Liver (tissue), 9 donors: ENCODE measurements around the gene KIAA0753. TPM values are rescaled to one million over a fixed set of nuclear protein-coding genes. Genes with fewer than 3 reads are reported as not detected.

Experiments used
- DNase-seq: peaks from one replicate; pipeline ENCODE4 v3.0.0-alpha.2; 2017; ENCODE audit warnings: low spot score
- H3K27ac ChIP-seq, 2 donors: one replicate each; pipeline ENCODE4 v1.7.0; 2013; ENCODE audit warnings: inconsistent platforms in 2 of 2, low read length in 2 of 2, control low read depth in 1 of 2, low read depth in 1 of 2, mild to moderate bottlenecking in 1 of 2
- H3K27me3 ChIP-seq, 4 donors: one replicate each; pipeline versions ENCODE4 v1.6.1 to v1.7.0; 2013; ENCODE audit warnings: low read length in 3 of 4, inconsistent platforms in 1 of 4, mild to moderate bottlenecking in 1 of 4, moderate library complexity in 1 of 4; ENCODE audit not compliant: control insufficient read depth in 4 of 4, insufficient read depth in 4 of 4
- H3K36me3 ChIP-seq, 4 donors: one replicate each; pipeline versions ENCODE4 v1.6.1 to v1.7.0; 2013; ENCODE audit warnings: low read length in 3 of 4, mild to moderate bottlenecking in 3 of 4, low read depth in 1 of 4, moderate library complexity in 1 of 4; ENCODE audit not compliant: control insufficient read depth in 4 of 4, insufficient read depth in 3 of 4
- H3K4me1 ChIP-seq, 4 donors: one replicate each; pipeline versions ENCODE4 v1.6.1 to v1.7.0; 2013; ENCODE audit warnings: low read length in 3 of 4, mild to moderate bottlenecking in 3 of 4, moderate library complexity in 1 of 4; ENCODE audit not compliant: control insufficient read depth in 4 of 4, insufficient read depth in 4 of 4
- H3K4me3 ChIP-seq, 3 donors: one replicate each; pipeline versions ENCODE4 v1.6.1 to v1.7.0; 2013; ENCODE audit warnings: low read length in 3 of 3, control low read depth in 1 of 3, low read depth in 1 of 3, mild to moderate bottlenecking in 1 of 3
- H3K9ac ChIP-seq, 2 donors: one replicate each; pipeline ENCODE4 v1.7.0; 2013; ENCODE audit warnings: low read length in 2 of 2, mild to moderate bottlenecking in 2 of 2, moderate library complexity in 2 of 2, control low read depth in 1 of 2, low read depth in 1 of 2
- H3K9me3 ChIP-seq, 4 donors: one replicate each; pipeline versions ENCODE4 v1.6.1 to v1.7.0; 2013; ENCODE audit warnings: low read length in 3 of 4; ENCODE audit not compliant: control insufficient read depth in 4 of 4
- EGR1 ChIP-seq, 2 donors: IDR thresholded peaks; 2 replicates each; pipeline ENCODE4 v1.6.1; 2016 to 2018; ENCODE audit warnings: antibody characterized with exemption in 2 of 2, low read depth in 2 of 2
- FOXA1 ChIP-seq: IDR thresholded peaks from 2 replicates; pipeline ENCODE4 v1.6.1; 2016; ENCODE audit warnings: antibody characterized with exemption
- FOXA2 ChIP-seq: IDR thresholded peaks from 2 replicates; pipeline ENCODE4 v1.6.1; 2016; ENCODE audit warnings: antibody characterized with exemption
- GABPA ChIP-seq, 2 donors: IDR thresholded peaks in 1 of 2; conservative IDR thresholded peaks in 1 of 2; 2 replicates each; pipeline ENCODE4 v1.6.1; 2016; ENCODE audit warnings: antibody characterized with exemption in 2 of 2, mild to moderate bottlenecking in 1 of 2, moderate library complexity in 1 of 2
- HNF4A ChIP-seq, 2 donors: conservative IDR thresholded peaks; 2 replicates each; pipeline ENCODE4 v1.6.1; 2016; ENCODE audit warnings: antibody characterized with exemption in 2 of 2, mild to moderate bottlenecking in 2 of 2
- HNF4G ChIP-seq: IDR thresholded peaks from 2 replicates; pipeline ENCODE4 v1.6.1; 2016; ENCODE audit warnings: antibody characterized with exemption
- JUND ChIP-seq, 2 donors: IDR thresholded peaks; 2 replicates each; pipeline ENCODE4 v1.6.1; 2016; ENCODE audit warnings: antibody characterized with exemption in 2 of 2
- NR2F2 ChIP-seq: IDR thresholded peaks from 2 replicates; pipeline ENCODE4 v1.6.1; 2016; ENCODE audit warnings: antibody characterized with exemption
- RAD21 ChIP-seq, 2 donors: IDR thresholded peaks; 2 replicates each; pipeline ENCODE4 v1.6.1; 2016; ENCODE audit warnings: antibody characterized with exemption in 2 of 2, mild to moderate bottlenecking in 2 of 2
- RXRA ChIP-seq, 2 donors: IDR thresholded peaks; 2 replicates each; pipeline ENCODE4 v1.6.1; 2017 to 2018; ENCODE audit warnings: antibody characterized with exemption in 2 of 2, mild to moderate bottlenecking in 1 of 2
- SP1 ChIP-seq: IDR thresholded peaks from 2 replicates; pipeline ENCODE4 v1.6.1; 2018; ENCODE audit warnings: antibody characterized with exemption, mild to moderate bottlenecking
- TAF1 ChIP-seq: conservative IDR thresholded peaks from 2 replicates; pipeline ENCODE4 v1.6.1; 2016; ENCODE audit warnings: antibody characterized with exemption, mild to moderate bottlenecking
- YY1 ChIP-seq: IDR thresholded peaks from 2 replicates; pipeline ENCODE4 v1.6.1; 2016; ENCODE audit warnings: antibody characterized with exemption, mild to moderate bottlenecking
- WGBS: extraction: QIAGEN DNeasy Blood & Tissue Kit; methylation state at CpG from one replicate; pipeline ENCODE4 v1.1.7; 2013; 5-methylcytosine and 5-hydroxymethylcytosine counted together
- polyA plus RNA-seq, 2 donors: library from polyadenylated mRNA; stranded (reverse) in 1 of 2; unstranded in 1 of 2; fragments of 200-250 nt in 1 of 2; fragments of >200 nt in 1 of 2; fragmentation: Nextera tagmentation in 1 of 2; extraction: Ambion mirVana in 1 of 2; gene quantifications; one replicate each; pipeline versions ENCODE4 v1.2.1 to v1.2.3, GENCODE V29; 2013 to 2015
- total RNA-seq, 2 donors: library from RNA; depleted of rRNA; stranded (reverse); fragments of >200 nt; gene quantifications; one replicate each; pipeline ENCODE4 v1.2.3, GENCODE V29; 2014
- TF ChIP-seq, protein P1 (sequence below): IDR thresholded peaks from 2 replicates; pipeline ENCODE4 v1.6.1; 2016; ENCODE audit warnings: antibody characterized with exemption, mild to moderate bottlenecking
- TF ChIP-seq, protein P2 (sequence below): IDR thresholded peaks from 2 replicates; pipeline ENCODE4 v1.6.1; 2016; ENCODE audit warnings: antibody characterized with exemption
- TF ChIP-seq, protein P3 (sequence below): IDR thresholded peaks from 2 replicates; pipeline ENCODE4 v1.6.1; 2016; ENCODE audit warnings: antibody characterized with exemption
- TF ChIP-seq, protein P4 (sequence below): fragments of 150-350 bp; IDR thresholded peaks from 2 replicates; pipeline ENCODE4 v1.5.1; 2017; ENCODE audit warnings: improper control_type of control experiment, low read depth, low read length; ENCODE audit not compliant: missing input control
- TF ChIP-seq, protein P5 (sequence below): IDR thresholded peaks from 2 replicates; pipeline ENCODE4 v1.6.1; 2016; ENCODE audit warnings: antibody characterized with exemption
- donor health status: healthy.
- donor health status: healthy.
- donor health status: healthy.
- donor health status: healthy.
- donor health status: healthy.

Gene KIAA0753
- total and polyA plus RNA-seq, 4 donors: 2.0 to 5.9 (median 3.0) TPM

DNA sequence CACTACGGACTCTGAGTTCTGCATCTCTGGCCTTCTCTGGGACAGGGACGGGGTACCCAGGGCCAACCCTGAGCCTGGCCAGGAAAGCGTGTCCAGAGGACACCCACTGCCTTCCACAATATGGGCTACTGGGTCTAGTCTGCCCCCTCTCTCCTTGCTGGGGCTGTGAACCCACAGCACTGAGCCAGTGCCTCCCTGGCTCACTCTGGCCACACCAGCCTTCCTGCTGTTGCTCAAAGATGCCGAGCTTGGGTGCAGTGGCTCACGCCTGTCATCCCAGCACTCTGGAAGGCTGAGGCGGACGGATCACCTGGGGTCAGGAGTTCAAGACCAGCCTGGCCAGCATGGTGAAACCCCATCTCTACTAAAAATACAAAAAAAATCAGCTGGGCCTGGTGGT, 108.9 kb downstream of the KIAA0753 start:
- Histone ChIP-seq H3K27ac (no peak overlapping the region), H3K4me3 (no peak overlapping the region), H3K9me3 (no peaks in the 10 kb centered on the region), H3K36me3 (no peaks in the 10 kb centered on the region), H3K4me1 (no peaks in the 10 kb centered on the region), H3K27me3 (no peaks in the 10 kb centered on the region), H3K9ac (no peak overlapping the region)
- no peak for TF ChIP-seq GABPA (IDR thresholded peaks at IDR 0.05 in 1 of 2, conservative IDR thresholded peaks at IDR 0.05 in 1 of 2)
- no peak for TF ChIP-seq SP1
- TF ChIP-seq YY1: no peak
- TF ChIP-seq RXRA (IDR thresholded peaks at IDR 0.05): no peak
- TF ChIP-seq HNF4A (conservative IDR thresholded peaks at IDR 0.05): no peak
- TF ChIP-seq, protein P1, sequence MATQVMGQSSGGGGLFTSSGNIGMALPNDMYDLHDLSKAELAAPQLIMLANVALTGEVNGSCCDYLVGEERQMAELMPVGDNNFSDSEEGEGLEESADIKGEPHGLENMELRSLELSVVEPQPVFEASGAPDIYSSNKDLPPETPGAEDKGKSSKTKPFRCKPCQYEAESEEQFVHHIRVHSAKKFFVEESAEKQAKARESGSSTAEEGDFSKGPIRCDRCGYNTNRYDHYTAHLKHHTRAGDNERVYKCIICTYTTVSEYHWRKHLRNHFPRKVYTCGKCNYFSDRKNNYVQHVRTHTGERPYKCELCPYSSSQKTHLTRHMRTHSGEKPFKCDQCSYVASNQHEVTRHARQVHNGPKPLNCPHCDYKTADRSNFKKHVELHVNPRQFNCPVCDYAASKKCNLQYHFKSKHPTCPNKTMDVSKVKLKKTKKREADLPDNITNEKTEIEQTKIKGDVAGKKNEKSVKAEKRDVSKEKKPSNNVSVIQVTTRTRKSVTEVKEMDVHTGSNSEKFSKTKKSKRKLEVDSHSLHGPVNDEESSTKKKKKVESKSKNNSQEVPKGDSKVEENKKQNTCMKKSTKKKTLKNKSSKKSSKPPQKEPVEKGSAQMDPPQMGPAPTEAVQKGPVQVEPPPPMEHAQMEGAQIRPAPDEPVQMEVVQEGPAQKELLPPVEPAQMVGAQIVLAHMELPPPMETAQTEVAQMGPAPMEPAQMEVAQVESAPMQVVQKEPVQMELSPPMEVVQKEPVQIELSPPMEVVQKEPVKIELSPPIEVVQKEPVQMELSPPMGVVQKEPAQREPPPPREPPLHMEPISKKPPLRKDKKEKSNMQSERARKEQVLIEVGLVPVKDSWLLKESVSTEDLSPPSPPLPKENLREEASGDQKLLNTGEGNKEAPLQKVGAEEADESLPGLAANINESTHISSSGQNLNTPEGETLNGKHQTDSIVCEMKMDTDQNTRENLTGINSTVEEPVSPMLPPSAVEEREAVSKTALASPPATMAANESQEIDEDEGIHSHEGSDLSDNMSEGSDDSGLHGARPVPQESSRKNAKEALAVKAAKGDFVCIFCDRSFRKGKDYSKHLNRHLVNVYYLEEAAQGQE: no peak
- TF ChIP-seq, protein P2, sequence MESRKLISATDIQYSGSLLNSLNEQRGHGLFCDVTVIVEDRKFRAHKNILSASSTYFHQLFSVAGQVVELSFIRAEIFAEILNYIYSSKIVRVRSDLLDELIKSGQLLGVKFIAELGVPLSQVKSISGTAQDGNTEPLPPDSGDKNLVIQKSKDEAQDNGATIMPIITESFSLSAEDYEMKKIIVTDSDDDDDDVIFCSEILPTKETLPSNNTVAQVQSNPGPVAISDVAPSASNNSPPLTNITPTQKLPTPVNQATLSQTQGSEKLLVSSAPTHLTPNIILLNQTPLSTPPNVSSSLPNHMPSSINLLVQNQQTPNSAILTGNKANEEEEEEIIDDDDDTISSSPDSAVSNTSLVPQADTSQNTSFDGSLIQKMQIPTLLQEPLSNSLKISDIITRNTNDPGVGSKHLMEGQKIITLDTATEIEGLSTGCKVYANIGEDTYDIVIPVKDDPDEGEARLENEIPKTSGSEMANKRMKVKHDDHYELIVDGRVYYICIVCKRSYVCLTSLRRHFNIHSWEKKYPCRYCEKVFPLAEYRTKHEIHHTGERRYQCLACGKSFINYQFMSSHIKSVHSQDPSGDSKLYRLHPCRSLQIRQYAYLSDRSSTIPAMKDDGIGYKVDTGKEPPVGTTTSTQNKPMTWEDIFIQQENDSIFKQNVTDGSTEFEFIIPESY: no peak
- TF ChIP-seq, protein P3, sequence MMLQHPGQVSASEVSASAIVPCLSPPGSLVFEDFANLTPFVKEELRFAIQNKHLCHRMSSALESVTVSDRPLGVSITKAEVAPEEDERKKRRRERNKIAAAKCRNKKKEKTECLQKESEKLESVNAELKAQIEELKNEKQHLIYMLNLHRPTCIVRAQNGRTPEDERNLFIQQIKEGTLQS: no peak
- TF ChIP-seq FOXA1: no peak
- TF ChIP-seq, protein P4, sequence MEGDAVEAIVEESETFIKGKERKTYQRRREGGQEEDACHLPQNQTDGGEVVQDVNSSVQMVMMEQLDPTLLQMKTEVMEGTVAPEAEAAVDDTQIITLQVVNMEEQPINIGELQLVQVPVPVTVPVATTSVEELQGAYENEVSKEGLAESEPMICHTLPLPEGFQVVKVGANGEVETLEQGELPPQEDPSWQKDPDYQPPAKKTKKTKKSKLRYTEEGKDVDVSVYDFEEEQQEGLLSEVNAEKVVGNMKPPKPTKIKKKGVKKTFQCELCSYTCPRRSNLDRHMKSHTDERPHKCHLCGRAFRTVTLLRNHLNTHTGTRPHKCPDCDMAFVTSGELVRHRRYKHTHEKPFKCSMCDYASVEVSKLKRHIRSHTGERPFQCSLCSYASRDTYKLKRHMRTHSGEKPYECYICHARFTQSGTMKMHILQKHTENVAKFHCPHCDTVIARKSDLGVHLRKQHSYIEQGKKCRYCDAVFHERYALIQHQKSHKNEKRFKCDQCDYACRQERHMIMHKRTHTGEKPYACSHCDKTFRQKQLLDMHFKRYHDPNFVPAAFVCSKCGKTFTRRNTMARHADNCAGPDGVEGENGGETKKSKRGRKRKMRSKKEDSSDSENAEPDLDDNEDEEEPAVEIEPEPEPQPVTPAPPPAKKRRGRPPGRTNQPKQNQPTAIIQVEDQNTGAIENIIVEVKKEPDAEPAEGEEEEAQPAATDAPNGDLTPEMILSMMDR: no peak
- no peak for TF ChIP-seq EGR1 (IDR thresholded peaks at IDR 0.05; ENCODE audit: low read depth in 2 of 2)
- TF ChIP-seq TAF1: no peak
- no peak for TF ChIP-seq HNF4G
- no peak for TF ChIP-seq JUND (IDR thresholded peaks at IDR 0.05)
- TF ChIP-seq FOXA2: no peak
- no peak for TF ChIP-seq RAD21 (IDR thresholded peaks at IDR 0.05)
- no peak for TF ChIP-seq NR2F2
- TF ChIP-seq, protein P5, sequence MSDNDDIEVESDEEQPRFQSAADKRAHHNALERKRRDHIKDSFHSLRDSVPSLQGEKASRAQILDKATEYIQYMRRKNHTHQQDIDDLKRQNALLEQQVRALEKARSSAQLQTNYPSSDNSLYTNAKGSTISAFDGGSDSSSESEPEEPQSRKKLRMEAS: no peak
- DNase-seq: no peak
- WGBS: 91% methylated on average over 7 of the region's 7 CpGs
